ENCODE data around the gene HTR3D.
A peak's percentile ranks its signal among the peaks of the same experiment; 100 is the strongest.
"Not testable (repeated sequence)": the region's sequence is repeated elsewhere in the genome, so short reads cannot be mapped to it uniquely, and the experiment has no call there.

The HTR3D gene

GRCh38 chr3:184031187-184031792 lies at the start of gene HTR3D:
Gene HTR3D (plus strand): TSS chr3:184031742. CDS start chr3:184031742, 0 bp downstream.
- no peak for DNase-seq (ENCODE audit: low spot score)

GRCh38 chr3:183981990-183982644 lies 49.4 kb upstream of the HTR3D start:
- DNase-seq (ENCODE audit: low spot score), result no peak

GRCh38 chr3:183984127-183984740 lies 47.3 kb upstream of the HTR3D start:
- DNase-seq (ENCODE audit: low spot score), result no peak

GRCh38 chr3:183984749-183985729 lies 46.5 kb upstream of the HTR3D start:
- no peak for DNase-seq (ENCODE audit: low spot score)

- DNase-seq (ENCODE audit: low spot score), result no peak
These were observed 44.4 kb upstream of the HTR3D start for GRCh38 chr3:183987000-183987600.

GRCh38 chr3:183988216-183988790 lies 43.2 kb upstream of the HTR3D start:
- DNase-seq (ENCODE audit: low spot score), result no peak

GRCh38 chr3:183991403-183991802 lies 40.1 kb upstream of the HTR3D start:
- no peak for DNase-seq (ENCODE audit: low spot score)

GRCh38 chr3:184001761-184002160 lies 29.8 kb upstream of the HTR3D start:
- DNase-seq (ENCODE audit: low spot score), result no peak

- no peak for DNase-seq (ENCODE audit: low spot score)
These were observed 29.1 kb upstream of the HTR3D start for GRCh38 chr3:184002469-184002868.

GRCh38 chr3:184003187-184003967 lies 28.2 kb upstream of the HTR3D start:
- no peak for DNase-seq (ENCODE audit: low spot score)

- no peak for DNase-seq (ENCODE audit: low spot score)
These were observed 27.1 kb upstream of the HTR3D start for GRCh38 chr3:184004476-184004875.

GRCh38 chr3:184005941-184006507 lies 25.5 kb upstream of the HTR3D start:
- DNase-seq (ENCODE audit: low spot score), result peak; percentile 79

- DNase-seq (ENCODE audit: low spot score), result not testable (repeated sequence)
These were observed 24.3 kb upstream of the HTR3D start for GRCh38 chr3:184007143-184007813.

- peak; percentile 41 for DNase-seq (ENCODE audit: low spot score)
These were observed 23.4 kb upstream of the HTR3D start for GRCh38 chr3:184008161-184008560.

GRCh38 chr3:184011230-184011876 lies 20.2 kb upstream of the HTR3D start:
- DNase-seq (ENCODE audit: low spot score), result no peak

- no peak for DNase-seq (ENCODE audit: low spot score)
These were observed 19.3 kb upstream of the HTR3D start for GRCh38 chr3:184011937-184012889.

- DNase-seq (ENCODE audit: low spot score), result no peak
These were observed 16.0 kb upstream of the HTR3D start for GRCh38 chr3:184015381-184016019.

- DNase-seq (ENCODE audit: low spot score), result no peak
These were observed 15.4 kb upstream of the HTR3D start for GRCh38 chr3:184016169-184016570.

Measured in NAMALWA (cell line).